D721Med (cell line): Measurements from ENCODE around the gene ITPR2.
"Not testable (repeated sequence)": the region's sequence is repeated elsewhere in the genome, so short reads cannot be mapped to it uniquely, and the experiment has no call there.

Experiments used
- DNase-seq: peaks from one replicate; pipeline ENCODE4 v3.0.0; 2011; ENCODE audit warnings: low spot score; ENCODE audit not compliant: insufficient read length
- FAIRE-seq: peaks from 2 replicates; lab custom pipeline; 2011; peaks lifted over from hg19 to GRCh38; lab: Jason Lieb, UNC
- CTCF ChIP-seq: IDR thresholded peaks from 2 replicates; pipeline ENCODE4 v1.5.1; 2012; ENCODE audit warnings: mild to moderate bottlenecking, control low read depth; ENCODE audit not compliant: insufficient read depth; ENCODE audit errors: missing control alignments

The ITPR2 gene

GRCh38 chr12:26786865-26787514 is 46.0 kb downstream of the ITPR2 start:
- no peak for FAIRE-seq

GRCh38 chr12:26786491-26786864 is 46.5 kb downstream of the ITPR2 start:
- no peak for FAIRE-seq
- DNase-seq, result no peak
- no peak for TF ChIP-seq CTCF

More at GRCh38 chr12:26786865-26787514, 46.0 kb downstream of the ITPR2 start:
- no peak for TF ChIP-seq CTCF
- no peak for DNase-seq

- FAIRE-seq, DNase-seq: not testable (repeated sequence)
Observed at GRCh38 chr12:26783816-26784379, 49.1 kb downstream of the ITPR2 start.

- TF ChIP-seq CTCF, result no peak
- no peak for DNase-seq
- FAIRE-seq, result no peak
Observed at GRCh38 chr12:26783131-26783526, 49.9 kb downstream of the ITPR2 start.

- FAIRE-seq (no peak), DNase-seq (no peak)
- no peak for TF ChIP-seq CTCF
Observed at GRCh38 chr12:26782372-26783130, 50.4 kb downstream of the ITPR2 start.

- FAIRE-seq, DNase-seq: not testable (repeated sequence)
Observed at GRCh38 chr12:26780656-26781055, 52.3 kb downstream of the ITPR2 start.

- not testable (repeated sequence) for DNase-seq, FAIRE-seq
Observed at GRCh38 chr12:26778173-26778775, 54.7 kb downstream of the ITPR2 start.

GRCh38 chr12:26777236-26777635 is 55.8 kb downstream of the ITPR2 start:
- FAIRE-seq (no peak), DNase-seq (no peak)

GRCh38 chr12:26775991-26776390 is 57.0 kb downstream of the ITPR2 start:
- FAIRE-seq, DNase-seq: not testable (repeated sequence)

More at GRCh38 chr12:26777236-26777635, 55.8 kb downstream of the ITPR2 start:
- TF ChIP-seq CTCF, result no peak
